ENCODE measurements around the gene PCBD1.

PCBD1 gene

GRCh38 chr10:70911386-70911785 lies 23.0 kb upstream of the PCBD1 start:
- no peak for DNase-seq
- no peak overlapping the region for H3K4me3 ChIP-seq (ENCODE audit: low read depth, low read length)
- TF ChIP-seq CTCF (IDR thresholded peaks at IDR 0.05; ENCODE audit: low read depth, low read length) = no peak
- no peak overlapping the region for H3K27ac ChIP-seq
- H3K9me3 ChIP-seq (ENCODE audit: severe bottlenecking) = no peaks in the 10 kb centered on the region
- H3K36me3 ChIP-seq = no peaks in the 10 kb centered on the region
- H3K27me3 ChIP-seq (ENCODE audit: insufficient read depth, low read depth, severe bottlenecking) = no peaks in the 10 kb centered on the region

GRCh38 chr10:70910486-70911341 lies 22.3 kb upstream of the PCBD1 start:
- DNase-seq = no peak
- peak overlapping the region; percentile 65 for H3K27ac ChIP-seq
- H3K36me3 ChIP-seq = no peaks in the 10 kb centered on the region
- no peaks in the 10 kb centered on the region for H3K27me3 ChIP-seq (ENCODE audit: insufficient read depth, low read depth, severe bottlenecking)
- no peaks in the 10 kb centered on the region for H3K9me3 ChIP-seq (ENCODE audit: severe bottlenecking)
- no peak overlapping the region for H3K4me3 ChIP-seq (ENCODE audit: low read depth, low read length)
- no peak for TF ChIP-seq CTCF (IDR thresholded peaks at IDR 0.05; ENCODE audit: low read depth, low read length)

- peak; percentile 89 for DNase-seq
- Histone ChIP-seq H3K27ac (peak overlapping the region; percentile 65), H3K36me3 (no peaks in the 10 kb centered on the region), H3K9me3 (ENCODE audit: severe bottlenecking) (no peaks in the 10 kb centered on the region), H3K27me3 (ENCODE audit: insufficient read depth, low read depth, severe bottlenecking) (no peaks in the 10 kb centered on the region), H3K4me3 (ENCODE audit: low read depth, low read length) (no peak overlapping the region)
- no peak for TF ChIP-seq CTCF (IDR thresholded peaks at IDR 0.05; ENCODE audit: low read depth, low read length)
Measured at GRCh38 chr10:70909326-70909935, 21.1 kb upstream of the PCBD1 start.

GRCh38 chr10:70908406-70909296 lies 20.3 kb upstream of the PCBD1 start:
- no peaks in the 10 kb centered on the region for H3K27me3 ChIP-seq (ENCODE audit: insufficient read depth, low read depth, severe bottlenecking)

More at GRCh38 chr10:70908406-70909296, 20.3 kb upstream of the PCBD1 start:
- no peak for TF ChIP-seq CTCF (IDR thresholded peaks at IDR 0.05; ENCODE audit: low read depth, low read length)
- no peak for DNase-seq
- Histone ChIP-seq H3K36me3 (no peaks in the 10 kb centered on the region), H3K4me3 (ENCODE audit: low read depth, low read length) (no peak overlapping the region), H3K9me3 (ENCODE audit: severe bottlenecking) (no peaks in the 10 kb centered on the region), H3K27ac (0 out of 2 replicates have a peak overlapping the region, but pooled peaks have one; percentile 11)

Data from WERI-Rb-1 (cell line).